NCI-H1436 treated with DMSO at 0.1 percent for 48 hours (cell line): Measurements from ENCODE around the gene IL1B.

ENCODE experiments used
- DNase-seq: peaks from one replicate; lab custom pipeline; 2025; lab: John Stamatoyannopoulos, UW

IL1B gene

DNA sequence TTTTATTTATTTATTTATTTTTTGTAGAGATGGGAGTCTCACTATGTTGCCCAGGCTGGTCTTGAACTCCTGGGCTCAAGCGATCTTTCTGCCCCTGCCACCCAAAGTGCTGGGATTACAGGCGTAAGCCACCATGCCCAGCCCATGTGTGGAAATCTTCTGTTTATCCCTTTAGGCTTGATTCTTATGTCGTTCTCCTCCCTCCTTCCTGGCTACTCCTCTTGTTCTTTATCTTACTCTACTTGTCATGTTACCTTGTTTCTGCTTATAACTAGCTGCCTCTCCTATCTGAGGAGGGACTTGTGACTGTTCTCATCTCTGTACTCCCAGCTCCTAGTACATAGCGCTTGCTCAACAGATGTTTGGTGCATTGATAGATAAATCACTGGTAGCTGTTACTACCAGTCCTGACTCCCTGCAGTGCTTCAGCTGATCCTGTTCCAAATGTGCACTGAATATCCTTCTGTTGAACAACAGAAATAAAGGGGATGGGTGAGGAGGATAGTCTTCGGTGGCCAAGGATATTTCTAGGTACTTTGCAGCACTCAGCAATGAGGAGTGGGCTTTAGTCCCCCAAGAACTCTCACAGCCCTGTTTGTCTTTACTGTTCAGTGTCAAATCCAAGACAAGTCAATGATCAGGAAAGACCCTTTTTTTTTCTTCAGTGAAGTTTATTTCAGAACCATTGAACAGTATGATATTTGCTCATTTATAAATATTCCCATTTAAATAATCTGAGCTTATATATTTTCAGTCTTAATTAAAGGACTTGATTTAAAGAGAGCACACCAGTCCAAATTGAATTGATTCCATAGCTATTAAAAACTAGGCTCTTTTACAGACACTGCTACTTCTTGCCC lies 7.2 kb downstream of the IL1B start:
- DNase-seq = no peak

GRCh38 chr2:112828251-112828691 lies 8.3 kb downstream of the IL1B start:
- no peak for DNase-seq

GRCh38 chr2:112827604-112828185 lies 8.9 kb downstream of the IL1B start:
- no peak for DNase-seq

DNA sequence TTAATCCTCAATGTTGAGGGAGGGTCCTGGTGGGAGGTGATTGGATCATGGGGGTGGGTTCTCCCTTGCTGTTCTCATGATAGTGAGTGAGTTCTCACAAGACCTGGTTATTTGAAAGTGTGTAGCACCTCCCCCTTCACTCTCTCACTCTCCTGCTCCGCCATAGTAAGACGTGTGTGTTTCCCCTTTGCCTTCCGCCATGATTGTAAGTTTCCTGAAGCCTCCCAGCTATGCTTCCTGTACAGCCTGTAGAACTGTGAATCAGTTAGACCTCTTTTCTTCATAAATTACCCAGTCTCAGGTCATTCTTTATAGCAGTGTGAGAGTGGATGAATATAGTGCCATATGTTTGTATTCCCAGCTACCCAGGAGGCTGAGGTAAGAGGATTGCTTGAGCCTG lies 9.6 kb downstream of the IL1B start:
- no peak for DNase-seq

GRCh38 chr2:112825706-112826105 lies 10.9 kb downstream of the IL1B start:
- DNase-seq = no peak

DNA sequence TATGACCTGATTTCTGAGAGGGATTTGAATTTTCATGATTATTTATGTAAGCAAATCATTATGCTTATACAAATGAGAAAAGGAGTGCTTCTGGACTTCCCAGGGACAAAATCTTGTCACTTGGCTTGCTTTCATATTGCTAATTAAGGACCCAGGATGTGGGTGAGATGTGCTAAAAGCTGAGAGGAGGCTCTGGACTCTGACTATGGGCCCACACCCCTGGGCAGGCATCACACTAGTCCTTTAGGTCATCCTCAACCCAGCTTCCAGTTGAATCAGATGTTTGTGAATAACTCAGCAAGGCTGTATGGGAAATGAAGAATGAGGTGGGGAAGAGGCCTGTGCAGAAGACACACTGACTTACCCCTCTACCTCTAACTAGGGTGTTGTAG lies 11.9 kb downstream of the IL1B start:
- no peak for DNase-seq

GRCh38 chr2:112821682-112822081 lies 14.9 kb downstream of the IL1B start:
- DNase-seq = no peak

- no peak for DNase-seq
Observed at GRCh38 chr2:112821142-112821541, 15.4 kb downstream of the IL1B start.

DNA sequence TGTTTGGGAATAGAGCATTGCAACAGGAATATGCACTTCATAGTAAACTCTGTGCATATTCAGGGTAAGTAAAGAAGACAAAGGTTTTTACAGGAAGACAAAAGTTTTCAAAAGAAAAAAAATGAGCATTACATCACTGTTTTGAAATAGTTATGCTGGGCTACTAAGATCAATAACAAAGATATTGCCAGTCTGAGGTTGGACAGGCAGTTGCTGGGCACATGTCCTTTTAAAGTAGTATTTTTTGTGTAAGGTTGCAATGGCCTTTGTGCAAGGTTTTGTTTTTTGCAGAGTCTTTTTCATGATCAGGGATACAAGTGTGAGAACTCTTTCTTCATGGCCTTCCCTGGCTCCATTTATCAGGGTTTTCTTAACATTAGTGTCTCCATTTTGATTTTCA lies 16.2 kb downstream of the IL1B start:
- no peak for DNase-seq

DNA sequence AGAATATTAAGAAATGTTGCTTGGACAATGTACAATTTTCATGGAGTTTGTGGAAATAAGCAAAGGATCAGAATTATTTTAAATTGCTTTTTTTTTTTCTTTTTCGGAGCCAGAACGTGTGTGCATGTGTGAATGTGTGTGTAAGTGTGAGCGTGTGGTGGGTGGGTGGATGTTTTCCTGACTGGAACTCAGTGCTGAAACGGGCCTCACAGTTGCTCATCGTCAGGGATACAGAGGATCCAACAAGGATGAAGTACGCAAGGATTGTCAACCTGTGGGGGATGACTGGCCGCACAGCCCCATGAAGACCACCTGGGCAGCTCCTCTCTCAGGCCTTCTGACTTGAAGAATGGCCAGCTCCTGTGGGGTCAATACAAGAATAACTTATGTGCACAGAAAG lies 17.5 kb downstream of the IL1B start:
- no peak for DNase-seq

GRCh38 chr2:112818094-112818902 lies 18.3 kb downstream of the IL1B start:
- DNase-seq = no peak

- DNase-seq = no peak
Observed at GRCh38 chr2:112817082-112817689, 19.4 kb downstream of the IL1B start.

- no peak for DNase-seq
Observed at GRCh38 chr2:112814278-112814677, 22.3 kb downstream of the IL1B start.

DNA sequence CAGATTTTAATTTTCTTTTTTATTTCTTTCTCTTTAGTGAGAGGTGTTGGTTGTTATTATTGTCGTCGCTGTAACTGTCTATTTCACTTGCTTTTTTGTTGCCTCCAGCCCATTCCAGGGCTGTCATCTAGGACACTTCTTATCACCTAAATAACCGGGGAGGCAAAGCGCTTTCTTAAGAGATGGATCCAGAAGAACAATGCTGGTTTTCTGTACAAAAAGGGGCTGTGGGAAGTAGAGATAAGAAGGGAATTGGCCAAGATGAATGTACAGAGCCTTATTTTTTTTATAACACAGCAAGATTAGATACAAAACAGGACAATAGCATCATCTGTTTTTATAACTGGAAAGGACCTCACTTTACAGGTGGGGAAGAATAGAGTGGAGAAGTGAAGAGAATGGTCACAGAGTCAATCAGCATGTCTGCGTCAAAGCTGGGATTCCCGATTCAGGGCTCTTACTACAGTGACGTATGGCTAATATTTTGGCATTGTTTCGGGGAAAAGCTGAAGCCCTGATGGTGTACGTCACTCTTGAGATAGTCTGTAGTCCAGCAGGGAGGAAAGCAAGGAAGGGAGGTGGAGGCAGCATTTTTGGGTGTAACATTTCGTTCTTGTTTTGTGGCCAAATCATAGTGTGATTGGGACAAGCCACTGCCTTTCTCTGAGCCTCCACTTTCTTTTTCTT lies 23.2 kb downstream of the IL1B start:
- DNase-seq = no peak

DNA sequence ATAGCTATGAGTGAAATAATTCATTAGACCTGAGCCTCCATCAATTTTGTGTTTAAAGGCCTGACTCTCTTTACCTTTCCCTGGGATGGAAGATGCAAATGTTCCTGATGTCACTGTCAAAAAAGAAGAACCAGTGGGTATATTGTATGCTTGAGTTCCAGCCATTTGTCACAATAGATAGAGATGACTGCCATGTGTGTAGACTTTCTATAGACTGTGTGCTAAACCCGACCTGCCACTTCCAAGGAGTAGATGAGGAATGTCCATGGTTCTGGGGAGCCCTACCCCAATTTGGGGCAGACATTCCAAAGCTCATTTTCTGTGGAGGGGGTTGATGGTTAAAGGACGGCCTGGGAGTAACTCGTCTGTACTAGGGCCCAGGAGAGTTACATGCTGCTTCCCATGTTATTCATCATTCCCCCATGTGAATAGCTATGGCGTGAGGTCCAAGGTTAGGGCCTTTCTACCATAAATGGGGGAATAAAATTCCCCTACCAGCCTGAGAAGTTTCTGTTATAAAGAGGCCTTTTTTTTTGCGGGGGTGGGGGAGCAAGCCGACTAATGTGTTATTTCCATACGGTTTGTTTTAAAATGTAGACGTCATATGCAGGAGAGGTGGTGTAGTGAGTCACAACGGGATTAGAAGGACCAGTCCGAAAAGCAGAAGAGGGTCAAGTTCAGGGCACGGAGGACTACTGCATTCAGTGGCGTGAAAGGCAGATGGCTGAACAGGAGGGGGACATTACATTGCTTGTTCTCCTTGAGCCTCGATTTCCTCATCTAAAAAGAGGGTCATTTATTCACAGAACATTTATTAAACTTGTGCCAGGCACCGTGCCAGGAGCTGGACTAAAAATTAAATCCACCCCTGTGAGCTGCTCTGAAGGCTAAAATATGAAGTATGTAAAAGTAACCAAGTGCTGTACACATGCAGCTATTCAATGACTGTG lies 24.0 kb downstream of the IL1B start:
- no peak for DNase-seq

GRCh38 chr2:112811841-112812306 lies 24.7 kb downstream of the IL1B start:
- no peak for DNase-seq

- no peak for DNase-seq
Observed at GRCh38 chr2:112811276-112811831, 25.2 kb downstream of the IL1B start.

DNA sequence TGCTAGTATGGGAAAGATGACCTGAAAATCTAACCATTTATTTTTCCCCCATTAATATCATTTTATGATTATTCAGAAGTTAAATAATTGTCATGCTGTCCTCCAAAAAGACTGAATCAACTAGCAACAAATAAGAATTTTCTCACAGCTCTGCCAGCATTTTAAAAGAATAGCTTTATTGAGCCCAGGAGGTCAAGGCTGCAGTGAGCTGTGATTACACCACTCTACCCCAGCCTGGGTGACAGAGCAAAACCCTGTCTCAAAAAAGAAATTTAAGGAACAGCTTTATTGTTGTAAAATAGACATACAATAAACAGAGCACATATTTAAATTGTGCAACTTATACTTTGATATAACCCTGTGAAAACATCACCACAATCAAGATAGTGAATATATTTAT lies 27.5 kb downstream of the IL1B start:
- DNase-seq = no peak

DNA sequence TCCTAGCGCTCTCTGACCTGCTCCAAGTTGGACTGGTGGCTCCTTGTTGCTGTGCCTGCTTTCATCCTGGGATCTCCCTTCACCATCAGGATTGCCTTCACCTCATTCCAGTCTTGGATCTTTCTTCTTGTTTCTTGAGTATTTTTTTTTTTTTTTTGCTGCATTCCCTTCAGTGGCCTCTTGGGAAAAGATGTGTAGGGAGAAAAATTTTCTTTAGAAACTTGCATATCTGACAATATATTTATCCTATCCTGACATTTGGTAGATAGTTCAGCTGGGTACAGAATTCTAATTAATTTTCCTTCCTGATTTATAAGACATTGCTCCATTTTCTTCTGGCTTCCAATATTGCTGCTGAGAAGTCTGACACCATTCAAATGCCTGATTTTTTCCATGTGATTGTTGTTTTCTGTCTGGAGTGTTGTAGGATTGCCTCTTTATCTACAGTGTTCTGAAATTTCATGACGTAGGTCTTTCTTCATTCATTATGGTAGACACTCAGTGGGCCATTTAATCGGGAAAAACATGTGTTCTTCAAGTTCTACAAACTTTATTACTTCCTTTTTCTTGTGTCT lies 29.3 kb downstream of the IL1B start:
- DNase-seq = no peak

- DNase-seq = no peak
Observed at GRCh38 chr2:112805542-112805941, 31.0 kb downstream of the IL1B start.
